Activated naive CD8-positive, alpha-beta T cell treated with anti-CD3 and anti-CD28 coated beads, Interleukin-2, amount 10 ng/mL, durations not matched to agents 7 days and 5 days (primary cell): ENCODE measurements around the gene TIMM44. TPM values are rescaled to one million over a fixed set of nuclear protein-coding genes. Genes with fewer than 3 reads are reported as not detected.
A peak's percentile ranks its signal among the peaks of the same experiment; 100 is the strongest.
"Not testable (repeated sequence)": the region's sequence is repeated elsewhere in the genome, so short reads cannot be mapped to it uniquely, and the experiment has no call there.

Source experiments
- ATAC-seq: fragments of 150-1000 bp; cut with Tn5 transposase; one replicate; pipeline ENCODE4 v1.10.0; 2021; ENCODE audit warnings: low read depth, moderate library complexity
- POLR2A ChIA-PET: fragments of 350-600 bp; sonication (Branson Sonifier 250); formaldehyde crosslinking; loops from one replicate; lab custom pipeline; 2021; ENCODE audit warnings: antibody characterized with exemption; lab: Charles Lee
- DNase-seq: peaks from one replicate; pipeline ENCODE4 v3.0.0; 2021
- H3K27ac Mint-ChIP-seq: one replicate; pipeline ENCODE4 v1.8.0; 2022; ENCODE audit warnings: mild to moderate bottlenecking, mixed read lengths
- H3K27me3 Mint-ChIP-seq: one replicate; pipeline ENCODE4 v1.8.0; 2022; ENCODE audit warnings: mild to moderate bottlenecking, moderate library complexity, mixed read lengths
- H3K36me3 Mint-ChIP-seq: one replicate; pipeline ENCODE4 v1.8.0; 2021; ENCODE audit warnings: mild to moderate bottlenecking, mixed read lengths
- H3K4me1 Mint-ChIP-seq: one replicate; pipeline ENCODE4 v1.8.0; 2021; ENCODE audit warnings: mixed read lengths
- H3K4me3 Mint-ChIP-seq: one replicate; pipeline ENCODE4 v1.8.0; 2022; ENCODE audit warnings: mild to moderate bottlenecking, moderate library complexity, mixed read lengths
- H3K9me3 Mint-ChIP-seq: one replicate; pipeline ENCODE4 v1.8.0; 2021; ENCODE audit warnings: mixed read lengths
- total RNA-seq, 2 experiments: library from RNA; stranded (reverse); gene quantifications; one replicate each; pipeline ENCODE4 v1.2.3, GENCODE V29; 2021

The TIMM44 gene
- total RNA-seq, 2 experiments from 2014 or later: 66.6 to 67.8 TPM

DNA sequence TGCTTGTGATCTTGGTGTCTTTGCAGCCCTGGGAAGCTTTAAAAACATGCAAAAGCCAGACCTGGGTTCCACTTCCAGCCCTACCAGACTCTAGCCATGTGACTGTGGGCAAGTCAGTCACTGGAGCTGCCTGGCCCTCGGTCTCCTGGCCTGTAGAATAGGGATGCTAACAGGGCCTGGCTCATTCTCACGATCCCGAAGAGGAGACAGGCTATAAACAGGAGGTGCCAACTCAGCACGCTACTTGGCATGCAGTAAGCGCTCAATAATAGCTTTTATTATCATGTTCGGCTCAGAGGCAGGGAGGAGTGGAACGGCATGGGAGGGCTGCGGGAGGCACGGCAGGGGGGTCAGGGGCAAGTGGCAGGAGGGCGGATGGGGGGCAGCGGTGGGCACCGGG lies 19.2 kb downstream of the TIMM44 start:
- Mint-ChIP-seq H3K27me3 (peaks cover 8% of the 10 kb centered on the region), H3K27ac (peak overlapping the region; percentile 34)
- POLR2A ChIA-PET: interaction anchor here (0.9 kb wide), 1 partner anchor 20 kb away, joined by 4 read pairs; the partner anchor contains the start of gene MAP2K7

GRCh38 chr19:7923295-7924191 lies 19.9 kb downstream of the TIMM44 start:
- peaks cover 17% of the 10 kb centered on the region for H3K4me1 Mint-ChIP-seq

More for the DNA sequence above, 19.2 kb downstream of the TIMM44 start:
- H3K36me3 Mint-ChIP-seq: no peaks in the 10 kb centered on the region
- no peaks in the 10 kb centered on the region for H3K9me3 Mint-ChIP-seq
- H3K4me1 Mint-ChIP-seq: peaks cover 17% of the 10 kb centered on the region
- ATAC-seq (no peak), DNase-seq (no peak)
- H3K4me3 Mint-ChIP-seq: peak overlapping the region; percentile 22

GRCh38 chr19:7922836-7923195 lies 20.6 kb downstream of the TIMM44 start:
- peaks cover 21% of the 10 kb centered on the region for H3K4me1 Mint-ChIP-seq
- POLR2A ChIA-PET: interaction anchor here (1.0 kb wide), 1 partner anchor 53 kb away, joined by 3 read pairs; no protein-coding TSS in a partner anchor
- no peak for ATAC-seq
- no peak overlapping the region for H3K4me3 Mint-ChIP-seq
- H3K27me3 Mint-ChIP-seq: peaks cover 21% of the 10 kb centered on the region
- peaks cover 2% of the 10 kb centered on the region for H3K36me3 Mint-ChIP-seq
- no peaks in the 10 kb centered on the region for H3K9me3 Mint-ChIP-seq
- no peak for DNase-seq
- H3K27ac Mint-ChIP-seq: no peak overlapping the region

More at GRCh38 chr19:7923295-7924191, 19.9 kb downstream of the TIMM44 start:
- peaks cover 14% of the 10 kb centered on the region for H3K27me3 Mint-ChIP-seq
- H3K4me3 Mint-ChIP-seq: peak overlapping the region; percentile 28
- DNase-seq: no peak
- no peak overlapping the region for H3K27ac Mint-ChIP-seq
- H3K9me3 Mint-ChIP-seq: no peaks in the 10 kb centered on the region
- ATAC-seq: no peak
- H3K36me3 Mint-ChIP-seq: no peaks in the 10 kb centered on the region
- POLR2A ChIA-PET: interaction anchor here (0.9 to 1.0 kb wide), 2 partner anchors 20 to 54 kb away, joined by 3 to 4 read pairs; partner anchors contain the start of gene MAP2K7

DNA sequence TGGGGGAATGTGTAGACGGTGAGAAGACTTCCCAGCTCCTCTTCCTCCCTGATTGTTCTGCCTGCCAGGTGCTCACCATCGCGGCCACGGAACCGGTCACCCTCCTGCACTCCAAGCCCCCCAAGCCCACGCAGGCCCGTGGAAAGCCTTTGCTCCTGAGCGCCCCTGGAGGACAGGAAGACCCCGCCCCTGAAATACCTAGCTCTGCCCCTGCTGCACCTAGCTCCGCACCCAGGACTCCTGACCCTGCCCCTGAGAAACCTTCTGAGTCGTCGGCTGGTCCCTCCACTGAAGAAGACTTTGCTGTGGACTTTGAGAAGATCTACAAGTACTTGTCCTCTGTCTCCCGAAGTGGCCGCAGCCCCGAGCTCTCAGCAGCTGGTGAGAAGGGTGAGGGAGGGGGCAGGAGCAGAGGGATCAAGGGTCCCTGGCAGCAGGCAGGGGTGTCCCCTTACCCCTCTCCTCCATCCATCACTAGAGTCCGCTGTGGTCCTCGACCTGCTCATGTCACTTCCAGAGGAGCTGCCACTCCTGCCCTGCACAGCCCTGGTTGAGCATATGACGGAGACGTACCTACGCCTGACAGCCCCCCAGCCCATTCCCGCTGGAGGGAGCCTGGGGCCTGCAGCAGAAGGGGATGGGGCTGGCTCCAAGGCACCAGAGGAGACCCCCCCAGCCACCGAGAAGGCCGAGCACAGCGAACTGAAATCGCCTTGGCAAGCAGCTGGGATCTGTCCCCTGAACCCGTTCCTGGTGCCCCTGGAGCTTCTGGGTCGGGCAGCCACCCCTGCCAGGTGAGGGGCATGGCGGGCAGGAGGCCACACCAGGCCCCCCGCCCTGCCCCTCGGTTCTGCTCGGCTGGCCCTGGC lies 21.3 kb downstream of the TIMM44 start:
- DNase-seq: no peak
- POLR2A ChIA-PET: interaction anchor here (1.0 to 2.6 kb wide), 4 partner anchors 22 to 853 kb away, joined by 3 to 19 read pairs (median 9); partner anchors contain the start of genes TIMM44 and ZNF557
- peak overlapping the region; percentile 100 for H3K4me3 Mint-ChIP-seq
- H3K27me3 Mint-ChIP-seq: peaks cover 23% of the 10 kb centered on the region
- H3K9me3 Mint-ChIP-seq: no peaks in the 10 kb centered on the region
- ATAC-seq: no peak
- peaks cover 21% of the 10 kb centered on the region for H3K4me1 Mint-ChIP-seq
- peaks cover 2% of the 10 kb centered on the region for H3K36me3 Mint-ChIP-seq
- no peak overlapping the region for H3K27ac Mint-ChIP-seq

- POLR2A ChIA-PET: interaction anchor here (1.4 to 2.6 kb wide), 6 partner anchors 9 to 852 kb away, joined by 5 to 22 read pairs (median 14); partner anchors contain the start of genes MAP2K7, TIMM44 and ZNF557
- H3K27ac Mint-ChIP-seq: peak overlapping the region; percentile 99
These were observed 22.0 kb downstream of the TIMM44 start for GRCh38 chr19:7921302-7921966.

DNA sequence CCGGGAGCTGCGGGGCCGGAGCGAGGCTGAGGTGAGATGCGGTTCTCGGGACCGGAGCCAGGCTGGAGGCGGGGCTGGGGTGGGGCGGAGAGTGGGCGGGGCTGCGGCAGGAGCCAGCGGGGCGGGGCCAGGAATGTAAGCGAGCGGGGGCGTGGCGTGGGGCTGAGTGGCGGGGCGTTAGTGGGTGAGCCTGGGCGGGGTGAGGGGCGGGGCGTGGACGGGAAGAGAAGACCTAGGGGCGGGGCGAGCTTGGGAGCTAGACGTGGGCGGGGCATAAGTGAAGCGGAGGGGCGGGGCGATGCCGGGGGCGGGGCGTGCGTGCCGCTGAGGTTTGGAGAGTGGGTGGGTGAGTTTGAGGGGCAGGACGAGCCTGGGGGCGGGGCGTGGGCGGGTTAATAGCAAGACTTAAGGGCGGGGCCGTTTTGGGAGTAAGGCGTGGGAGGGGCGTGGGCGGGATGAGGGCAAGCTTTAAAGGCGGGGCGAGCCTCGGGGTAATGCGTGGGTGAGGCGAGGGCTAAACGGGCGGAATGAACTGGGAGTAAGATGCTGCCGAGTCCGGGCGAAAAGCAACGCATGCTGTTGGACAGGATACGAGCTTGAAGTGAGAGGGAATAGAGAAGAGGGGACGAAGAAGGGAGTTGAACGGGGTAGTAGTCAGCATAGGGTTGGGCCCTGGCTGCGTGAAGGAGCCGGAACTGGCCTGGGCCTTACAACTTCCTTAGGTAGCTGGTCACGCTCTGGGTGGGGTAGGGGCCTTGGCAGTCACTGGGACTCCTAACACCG lies 22.8 kb downstream of the TIMM44 start:
- Mint-ChIP-seq H3K9me3 (no peaks in the 10 kb centered on the region), H3K4me3 (peak overlapping the region; percentile 100), H3K27me3 (peaks cover 31% of the 10 kb centered on the region), H3K27ac (peak overlapping the region; percentile 99), H3K4me1 (peaks cover 21% of the 10 kb centered on the region), H3K36me3 (peaks cover 2% of the 10 kb centered on the region)
- peak; percentile 97 for DNase-seq
- POLR2A ChIA-PET: interaction anchor here (0.6 to 2.6 kb wide), 9 partner anchors 10 to 852 kb away, joined by 3 to 22 read pairs (median 5); partner anchors contain the start of genes MAP2K7, TIMM44 and ZNF557
- peak; percentile 40 for ATAC-seq

More at GRCh38 chr19:7921302-7921966, 22.0 kb downstream of the TIMM44 start:
- Mint-ChIP-seq H3K4me1 (peaks cover 21% of the 10 kb centered on the region), H3K9me3 (no peaks in the 10 kb centered on the region), H3K36me3 (peaks cover 2% of the 10 kb centered on the region), H3K4me3 (peak overlapping the region; percentile 100), H3K27me3 (peaks cover 27% of the 10 kb centered on the region)
- no peak for ATAC-seq
- DNase-seq: no peak

GRCh38 chr19:7919610-7920518 lies 23.6 kb downstream of the TIMM44 start, which contains the start of gene SNAPC2:
TSS of gene SNAPC2 (plus strand) at chr19:7920338. CDS start at chr19:7920367, 29 bp downstream.
- Mint-ChIP-seq H3K4me1 (peaks cover 24% of the 10 kb centered on the region), H3K27me3 (peaks cover 40% of the 10 kb centered on the region), H3K9me3 (no peaks in the 10 kb centered on the region), H3K36me3 (peaks cover 2% of the 10 kb centered on the region), H3K27ac (peak within 1 kb of the TSS; percentile 99), H3K4me3 (peak within 1 kb of the TSS; percentile 100)
- DNase-seq: peak; percentile 99
- POLR2A ChIA-PET: interaction anchor here (0.6 to 2.6 kb wide), 9 partner anchors 10 to 57 kb away, joined by 3 to 22 read pairs (median 5); partner anchors contain the start of genes MAP2K7 and TIMM44
- peak; percentile 77 for ATAC-seq

DNA sequence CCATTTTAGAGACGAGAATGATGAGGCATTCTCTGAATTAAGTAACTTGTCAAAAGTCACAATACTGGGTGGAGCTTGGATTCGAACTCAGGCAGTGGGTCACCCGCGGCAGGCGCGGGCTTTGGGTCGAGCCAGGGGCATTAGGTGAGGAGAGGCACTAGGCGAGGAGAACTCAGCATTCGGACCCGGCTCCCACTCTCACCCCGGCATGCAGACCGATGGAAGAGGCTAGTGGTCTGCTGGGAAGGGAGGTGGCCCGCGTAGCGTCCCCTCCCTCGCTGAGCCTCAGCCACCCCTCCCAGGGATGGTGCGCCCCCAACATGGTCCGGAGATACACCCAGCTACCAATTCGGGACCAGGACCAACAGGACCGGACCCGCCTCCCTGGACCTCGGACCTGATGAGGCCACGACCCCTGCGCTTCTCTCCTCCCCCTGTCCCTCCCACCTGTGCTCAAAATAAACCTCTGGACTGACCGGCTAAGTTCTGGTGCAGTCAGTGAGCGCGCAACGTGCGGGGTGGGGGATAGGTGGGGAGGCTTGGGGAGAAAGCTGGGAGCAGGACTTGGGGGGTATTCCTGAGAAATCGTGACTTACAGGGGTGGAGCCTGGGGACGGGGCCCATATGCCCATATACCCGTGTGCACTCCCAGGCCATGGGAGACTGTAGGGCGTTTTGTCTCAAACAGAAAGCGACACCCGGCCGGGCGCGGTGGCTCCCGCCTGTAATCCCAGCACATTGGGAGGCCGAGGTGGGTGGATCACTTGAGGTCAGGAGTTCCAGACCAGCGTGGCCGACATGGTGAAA lies 24.6 kb downstream of the TIMM44 start:
- Mint-ChIP-seq H3K9me3 (no peaks in the 10 kb centered on the region), H3K36me3 (peaks cover 2% of the 10 kb centered on the region), H3K27me3 (peaks cover 43% of the 10 kb centered on the region), H3K4me1 (peaks cover 22% of the 10 kb centered on the region), H3K27ac (peak overlapping the region; percentile 81), H3K4me3 (peak overlapping the region; percentile 82)
- no peak for ATAC-seq
- DNase-seq: no peak
- POLR2A ChIA-PET: interaction anchor here (0.7 to 1.9 kb wide), 3 partner anchors 9 to 24 kb away, joined by 3 to 4 read pairs (median 3); partner anchors contain the start of genes MAP2K7 and TIMM44

DNA sequence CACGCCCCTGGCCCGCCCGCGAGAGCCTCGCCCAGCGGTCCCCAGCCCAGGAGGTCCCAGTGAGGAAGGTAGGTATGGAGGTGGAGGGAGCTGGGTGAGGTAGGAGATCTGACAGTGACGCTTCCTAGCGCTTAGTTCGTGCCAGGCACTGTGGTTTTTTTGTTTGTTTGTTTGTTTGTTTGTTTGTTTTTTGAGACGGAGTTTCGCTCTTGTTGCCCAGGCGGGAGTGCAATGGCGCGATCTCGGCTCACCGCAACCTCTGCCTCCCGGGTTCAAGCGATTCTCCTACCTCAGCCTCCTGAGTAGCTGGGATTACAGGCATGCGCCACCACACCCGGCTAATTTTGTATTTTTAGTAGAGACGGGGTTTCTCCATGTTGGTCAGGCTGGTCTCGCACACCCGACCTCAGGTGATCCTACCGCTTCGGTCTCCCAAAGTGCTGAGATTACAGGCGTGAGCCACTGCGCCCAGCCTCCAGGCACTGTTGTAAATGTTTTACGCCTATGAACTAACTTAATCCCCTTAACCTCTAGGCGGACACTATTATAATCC lies 25.3 kb downstream of the TIMM44 start:
- H3K27ac Mint-ChIP-seq, H3K9me3 Mint-ChIP-seq, DNase-seq, H3K36me3 Mint-ChIP-seq, ATAC-seq: not testable (repeated sequence)
- H3K4me3 Mint-ChIP-seq: peak overlapping the region; percentile 61
- POLR2A ChIA-PET: interaction anchor here (0.6 to 1.9 kb wide), 3 partner anchors 15 to 25 kb away, joined by 3 to 4 read pairs (median 4); partner anchors contain the start of genes MAP2K7 and TIMM44
- H3K27me3 Mint-ChIP-seq: peaks cover 43% of the 10 kb centered on the region
- peaks cover 22% of the 10 kb centered on the region for H3K4me1 Mint-ChIP-seq
